K562 (cell line): ENCODE results near the gene PRDX2. TPM values are rescaled to one million over a fixed set of nuclear protein-coding genes. Genes with fewer than 3 reads are reported as not detected.
A peak's percentile ranks its signal among the peaks of the same experiment; 100 is the strongest.

Experiments
- ATAC-seq: fragments of 200-7000 bp; cut with Tn5 transposase; 3 replicates; pipeline ENCODE4 v1.9.1; 2020; ENCODE audit warnings: moderate library complexity
- BruUV-seq: library from RNA; stranded (reverse); fragments of 400-500 nt; replicated peaks from 2 replicates; lab custom pipeline; 2021; lab: Mats Ljungman, UMichigan
- CTCF ChIA-PET: fragments of 300-600 bp; formaldehyde crosslinking; extraction: SDS; loops from one replicate; lab custom pipeline; 2021; ENCODE audit warnings: low intra/inter-chr PET ratio; lab: Yijun Ruan, JAX
- POLR2A ChIA-PET: fragments of 300-600, 350-650 bp; sonication (Branson Sonifier 250); formaldehyde crosslinking; extraction: SDS; loops from one replicate; lab custom pipeline; 2021; ENCODE audit warnings: antibody characterized with exemption, inconsistent platforms; lab: Yijun Ruan, JAX
- DNase-seq, 4 experiments: peaks; one replicate each; pipeline versions ENCODE4 v3.0.0 to v3.0.0-alpha.2; 2011 to 2018; ENCODE audit warnings: low spot score in 3 of 4, mixed read lengths in 3 of 4; ENCODE audit errors: extremely low read depth in 1 of 4
- FAIRE-seq: peaks from 2 replicates; lab custom pipeline; 2011; peaks lifted over from hg19 to GRCh38; lab: Jason Lieb, UNC
- H2AFZ ChIP-seq: 2 replicates; pipeline ENCODE4 v1.6.0; 2011; ENCODE audit warnings: low read depth, low read length, control low read depth, inconsistent platforms
- H3K27ac ChIP-seq: fragments of 200-600 bp; 3 replicates; pipeline ENCODE4 v1.8.0; 2011; ENCODE audit warnings: low read depth, mild to moderate bottlenecking, control low read depth, inconsistent platforms, low read length, moderate library complexity, mixed read lengths; ENCODE audit errors: extremely low read depth
- H3K27me3 ChIP-seq, 2 experiments: fragments of 300-600 bp in 1 of 2; 2 replicates in 1 of 2; 3 replicates in 1 of 2; pipeline versions ENCODE4 v1.6.0 to v1.8.0; 2011; ENCODE audit warnings: inconsistent platforms in 2 of 2, low read length in 2 of 2, mild to moderate bottlenecking in 1 of 2, mixed read lengths in 1 of 2, moderate library complexity in 1 of 2; ENCODE audit not compliant: control insufficient read depth in 2 of 2, insufficient read depth in 2 of 2
- H3K36me3 ChIP-seq: fragments of 300-600 bp; 3 replicates; pipeline ENCODE4 v1.8.0; 2011; ENCODE audit warnings: mild to moderate bottlenecking, low read length, inconsistent platforms; ENCODE audit not compliant: control insufficient read depth, insufficient read depth
- H3K4me1 ChIP-seq, 2 experiments: fragments of 200-600 bp in 1 of 2; replicated peaks in 1 of 2; 2 replicates in 1 of 2; 3 replicates in 1 of 2; pipeline versions ENCODE4 v1.5.1 to v1.8.0; 2011; ENCODE audit warnings: inconsistent platforms in 2 of 2, low read length in 2 of 2, mild to moderate bottlenecking in 1 of 2, mixed read lengths in 1 of 2, moderate library complexity in 1 of 2; ENCODE audit not compliant: control insufficient read depth in 2 of 2, insufficient read depth in 2 of 2
- H3K4me2 ChIP-seq: 2 replicates; pipeline ENCODE4 v1.6.1; 2011; ENCODE audit warnings: low read length, control low read depth, inconsistent platforms, mixed read lengths; ENCODE audit not compliant: insufficient read depth
- H3K4me3 ChIP-seq: fragments of 200-600 bp; sonication (generic), shearing (Covaris generic); 2 replicates; pipeline ENCODE4 v1.5.1; 2016; ENCODE audit warnings: control low read depth, inconsistent platforms
- H3K79me2 ChIP-seq: fragments of 200-600 bp; 3 replicates; pipeline ENCODE4 v1.8.0; 2011; ENCODE audit warnings: low read length, inconsistent platforms; ENCODE audit not compliant: control insufficient read depth, insufficient read depth
- H3K9ac ChIP-seq, 2 experiments: 2 replicates each; pipeline versions ENCODE4 v1.6.0 to v1.6.1; 2011; ENCODE audit warnings: low read depth in 2 of 2, low read length in 2 of 2, control low read depth in 1 of 2, inconsistent platforms in 1 of 2, mild to moderate bottlenecking in 1 of 2, mixed read lengths in 1 of 2; ENCODE audit not compliant: insufficient read depth in 1 of 2
- H3K9me1 ChIP-seq: one replicate; pipeline ENCODE4 v1.6.0; 2011; ENCODE audit warnings: inconsistent platforms, mild to moderate bottlenecking, low read length, moderate library complexity; ENCODE audit not compliant: control insufficient read depth, insufficient read depth
- H3K9me3 ChIP-seq: replicated peaks from 2 replicates; pipeline ENCODE4 v1.5.1; 2011; ENCODE audit warnings: low read depth, low read length, inconsistent platforms; ENCODE audit not compliant: control insufficient read depth, insufficient read depth
- H4K20me1 ChIP-seq: replicated peaks from 2 replicates; pipeline ENCODE4 v1.6.1; 2011; ENCODE audit warnings: low read length, inconsistent platforms, mixed read lengths; ENCODE audit not compliant: control insufficient read depth, insufficient read depth
- ADNP ChIP-seq: fragments of 200-800 bp; sonication (Bioruptor generic); IDR thresholded peaks from 2 replicates; pipeline ENCODE4 v1.6.1; 2016; ENCODE audit warnings: missing genetic modification characterization, missing compliant biosample characterization
- HDAC6 ChIP-seq: IDR thresholded peaks from 2 replicates; pipeline ENCODE4 v1.6.1; 2012; ENCODE audit warnings: low read depth, mild to moderate bottlenecking, control low read depth, inconsistent platforms, low read length, moderate library complexity
- POLR2G ChIP-seq: fragments of 200-400 bp; formaldehyde crosslinking; IDR thresholded peaks from 2 replicates; pipeline ENCODE4 v1.6.1; 2017; ENCODE audit warnings: low read depth, mild to moderate bottlenecking, antibody characterized with exemption, low read length, moderate library complexity
- STAG1 ChIP-seq: sonication (generic); formaldehyde crosslinking; IDR thresholded peaks from 2 replicates; pipeline ENCODE4 v1.5.0; 2020; ENCODE audit warnings: missing genetic modification reagents, borderline replicate concordance
- ZNF24 ChIP-seq: fragments of 450-650 bp; IDR thresholded peaks from 2 replicates; pipeline ENCODE4 v1.6.1; 2016
- ZNF445 ChIP-seq: fragments of 250-450 bp; sonication (Bioruptor Pico); IDR thresholded peaks from 2 replicates; pipeline ENCODE4 v1.4.0; 2020; ENCODE audit warnings: low read depth, mild to moderate bottlenecking, moderate library complexity
- ZNF699 ChIP-seq: fragments of 250-450 bp; sonication (Bioruptor Pico); IDR thresholded peaks from 2 replicates; pipeline ENCODE4 v1.8.0; 2021; ENCODE audit warnings: mild to moderate bottlenecking, moderate library complexity; ENCODE audit not compliant: insufficient replicate concordance
- WGBS: fragments of 100-300 bp; shearing (Covaris generic); methylation state at CpG from one replicate; pipeline ENCODE4 v1.1.6; 2016; ENCODE audit warnings: low coverage, mixed read lengths; ENCODE audit not compliant: insufficient coverage; ENCODE audit errors: missing lambda C conversion rate; 5-methylcytosine and 5-hydroxymethylcytosine counted together
- in situ Hi-C: fragments of 300-500 bp; cut with MboI; formaldehyde crosslinking; loops from 4 replicates; pipeline ENCODE4 v1.15.0; 2018; ENCODE audit warnings: inconsistent platforms, mixed read lengths
- intact Hi-C: fragments of 100-400 bp; cut with micrococcal nuclease; formaldehyde crosslinking; loops from 2 replicates; pipeline ENCODE4 v1.14.2; 2022
- polyA plus RNA-seq, 8 experiments: library from polyadenylated mRNA; depleted of rRNA in 4 of 8; stranded (reverse) in 5 of 8; unstranded in 3 of 8; fragments of >200 nt; fragmentation: Nextera tagmentation in 2 of 8; fragmentation: Illumina TruSeq in 1 of 8; extraction: Ambion mirVana in 2 of 8; extraction: Trizol in 1 of 8; gene quantifications; 2 replicates each; pipeline versions ENCODE4 v1.2.1 to v1.2.3, GENCODE V29; 2011 to 2014; ENCODE audit warnings: inconsistent platforms in 1 of 8, missing spikeins in 1 of 8
- total RNA-seq, 7 experiments: library from RNA; depleted of rRNA in 6 of 7; stranded (reverse); fragments of >200 nt in 6 of 7; fragmentation: Illumina TruSeq in 2 of 7; extraction: Trizol in 2 of 7; gene quantifications; 2 replicates each; pipeline versions ENCODE4 v1.2.1 to v1.2.3, GENCODE V29; 2011 to 2021; ENCODE audit warnings: low replicate concordance in 1 of 7
- TF ChIP-seq, protein P1 (sequence below): sonication (generic); formaldehyde crosslinking; IDR thresholded peaks from 2 replicates; pipeline ENCODE4 v1.8.0; 2022; ENCODE audit warnings: mild to moderate bottlenecking, missing genetic modification reagents

PRDX2 gene
- total and polyA plus RNA-seq, 9 of the 15 experiments (the other 6 are each of a cell fraction or from before 2014, with no cell fraction given): 206 to 1,183 (median 415) TPM

DNA sequence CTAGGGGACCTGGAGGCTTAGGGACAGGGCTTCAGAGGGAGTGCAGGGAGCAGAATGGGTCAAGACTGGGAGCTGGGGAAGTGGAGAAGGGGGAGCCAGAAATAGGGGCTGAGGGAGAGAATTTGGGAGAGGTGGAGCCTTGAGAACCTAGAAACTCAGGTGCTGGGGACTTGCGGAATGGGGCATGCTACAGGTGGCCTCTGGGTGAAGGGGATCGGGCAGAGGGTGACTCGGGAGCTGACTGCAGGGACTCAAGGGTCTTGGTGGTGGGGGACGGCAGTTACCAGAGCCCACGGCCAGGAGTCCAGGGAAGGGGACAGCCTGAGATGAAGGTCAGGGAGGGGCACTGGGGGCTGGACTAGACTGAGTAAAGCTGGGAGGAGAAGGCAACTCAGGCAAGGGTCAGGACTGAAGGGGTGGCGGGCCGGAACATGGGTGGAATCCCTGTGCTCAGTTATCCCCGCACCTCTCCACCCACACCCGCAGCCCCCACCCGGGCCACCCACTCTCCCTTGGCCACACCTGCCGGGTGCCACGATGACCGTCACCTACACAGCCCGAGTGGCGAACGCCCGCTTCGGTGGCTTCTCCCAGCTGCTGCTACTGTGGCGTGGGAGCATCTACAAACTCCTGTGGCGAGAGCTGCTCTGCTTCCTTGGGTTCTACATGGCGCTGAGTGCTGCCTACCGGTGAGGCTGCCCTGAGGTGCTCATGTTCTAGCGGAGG, 49.4 kb downstream of the PRDX2 start:
- H2AFZ ChIP-seq: no peak overlapping the region
- TF ChIP-seq STAG1 (CRISPR knock-in tag): no peak
- TF ChIP-seq HDAC6: no peak
- TF ChIP-seq, protein P1, sequence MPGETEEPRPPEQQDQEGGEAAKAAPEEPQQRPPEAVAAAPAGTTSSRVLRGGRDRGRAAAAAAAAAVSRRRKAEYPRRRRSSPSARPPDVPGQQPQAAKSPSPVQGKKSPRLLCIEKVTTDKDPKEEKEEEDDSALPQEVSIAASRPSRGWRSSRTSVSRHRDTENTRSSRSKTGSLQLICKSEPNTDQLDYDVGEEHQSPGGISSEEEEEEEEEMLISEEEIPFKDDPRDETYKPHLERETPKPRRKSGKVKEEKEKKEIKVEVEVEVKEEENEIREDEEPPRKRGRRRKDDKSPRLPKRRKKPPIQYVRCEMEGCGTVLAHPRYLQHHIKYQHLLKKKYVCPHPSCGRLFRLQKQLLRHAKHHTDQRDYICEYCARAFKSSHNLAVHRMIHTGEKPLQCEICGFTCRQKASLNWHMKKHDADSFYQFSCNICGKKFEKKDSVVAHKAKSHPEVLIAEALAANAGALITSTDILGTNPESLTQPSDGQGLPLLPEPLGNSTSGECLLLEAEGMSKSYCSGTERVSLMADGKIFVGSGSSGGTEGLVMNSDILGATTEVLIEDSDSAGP: no peak
- no peak for TF ChIP-seq ADNP (tag)
- TF ChIP-seq ZNF699 (CRISPR knock-in tag): no peak
- no peak for TF ChIP-seq ZNF445
- no peak for TF ChIP-seq ZNF24
- TF ChIP-seq POLR2G: no peak
- WGBS: 2% methylated on average over 22 of the region's 23 CpGs
- no peak overlapping the region for H3K4me3 ChIP-seq
- no peak overlapping the region for H3K4me2 ChIP-seq
- H4K20me1 ChIP-seq: no peaks in the 10 kb centered on the region
- ChIA-PET POLR2A (interaction anchor here (0.6 to 1.9 kb wide), 9 partner anchors 9 to 766 kb away, joined by 3 to 5 read pairs (median 4); partner anchors contain the start of genes DHPS and TRIR), CTCF (no interaction called here)
- no peaks in the 10 kb centered on the region for H3K79me2 ChIP-seq
- H3K36me3 ChIP-seq: peaks cover 10% of the 10 kb centered on the region; the same call in 1 of the 3 replicates
- H3K27me3 ChIP-seq: peaks cover 20 to 36% of the 10 kb centered on the region in 2 experiments; a peak in 3 of 5 replicates
- no peaks in the 10 kb centered on the region for H3K9me1 ChIP-seq
- BruUV-seq: no TSS peak
- ATAC-seq: no peak; the same call in 2 of the 3 replicates
- H3K4me1 ChIP-seq: peaks cover 0 to 30% of the 10 kb centered on the region in 2 experiments; a peak in 3 of 5 replicates
- FAIRE-seq: no peak
- no peak overlapping the region for H3K27ac ChIP-seq
- no peak for DNase-seq
- intact Hi-C loops: no loop called here
- in situ Hi-C loops: no loop called here
- peak overlapping the region in 1 of 2 experiments; percentile 72; a peak in 1 of 4 replicates for H3K9ac ChIP-seq
- peaks cover 6% of the 10 kb centered on the region for H3K9me3 ChIP-seq
